ENCODE measurements around the gene NDOR1.
"Not testable (repeated sequence)": the region's sequence is repeated elsewhere in the genome, so short reads cannot be mapped to it uniquely, and the experiment has no call there.

NDOR1 gene

GRCh38 chr9:137233143-137233980, 27.9 kb downstream of the NDOR1 start:
- no peak for DNase-seq

- no peak for DNase-seq
These were observed 28.7 kb downstream of the NDOR1 start for GRCh38 chr9:137234055-137234697.

GRCh38 chr9:137234758-137235423, 29.4 kb downstream of the NDOR1 start:
- no peak for DNase-seq

DNA sequence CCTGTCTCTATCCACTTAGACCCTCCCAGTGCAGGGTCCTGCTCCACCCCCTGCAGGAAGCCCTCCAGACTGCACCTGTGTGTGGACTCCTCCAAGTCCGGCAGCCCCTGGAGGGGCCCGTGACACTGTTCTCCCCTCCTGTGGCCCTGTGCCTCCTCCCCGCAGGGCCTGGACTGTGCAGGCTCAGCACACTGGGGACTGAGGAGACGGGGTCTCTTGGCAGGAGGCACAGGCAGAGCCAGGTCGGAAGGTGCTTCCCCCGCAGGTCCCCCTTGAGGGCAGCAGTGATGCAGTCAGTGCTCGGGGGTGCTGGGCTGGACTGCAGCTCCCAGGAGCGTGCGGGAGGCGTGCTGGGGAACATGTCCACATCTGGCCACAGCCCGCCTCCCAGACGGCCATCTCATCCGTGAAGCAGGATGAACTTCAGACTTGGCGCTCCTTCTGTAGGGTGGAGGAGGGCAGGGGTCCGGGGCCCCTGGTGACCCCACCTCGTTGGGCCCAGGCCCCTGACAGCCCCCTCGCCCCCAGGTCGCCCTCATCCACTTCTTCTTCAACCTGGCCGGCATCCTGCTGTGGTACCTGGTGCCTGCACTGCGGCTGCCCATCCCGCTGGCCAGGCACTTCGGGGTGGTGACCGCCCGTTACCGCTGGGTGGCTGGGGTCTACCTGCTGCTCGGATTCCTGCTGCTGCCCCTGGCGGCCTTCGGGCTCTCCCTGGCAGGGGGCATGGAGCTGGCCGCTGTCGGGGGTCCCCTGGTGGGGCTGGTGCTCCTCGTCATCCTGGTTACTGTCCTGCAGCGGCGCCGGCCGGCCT, 30.1 kb downstream of the NDOR1 start:
- no peak for DNase-seq

- DNase-seq, result peak; percentile 83 to 88 (median 86)
These were observed 30.9 kb downstream of the NDOR1 start for GRCh38 chr9:137236238-137236935.

GRCh38 chr9:137236936-137237421, 31.5 kb downstream of the NDOR1 start:
- no peak for DNase-seq

- DNase-seq, result no peak
These were observed 32.5 kb downstream of the NDOR1 start for GRCh38 chr9:137237759-137238726.

DNA sequence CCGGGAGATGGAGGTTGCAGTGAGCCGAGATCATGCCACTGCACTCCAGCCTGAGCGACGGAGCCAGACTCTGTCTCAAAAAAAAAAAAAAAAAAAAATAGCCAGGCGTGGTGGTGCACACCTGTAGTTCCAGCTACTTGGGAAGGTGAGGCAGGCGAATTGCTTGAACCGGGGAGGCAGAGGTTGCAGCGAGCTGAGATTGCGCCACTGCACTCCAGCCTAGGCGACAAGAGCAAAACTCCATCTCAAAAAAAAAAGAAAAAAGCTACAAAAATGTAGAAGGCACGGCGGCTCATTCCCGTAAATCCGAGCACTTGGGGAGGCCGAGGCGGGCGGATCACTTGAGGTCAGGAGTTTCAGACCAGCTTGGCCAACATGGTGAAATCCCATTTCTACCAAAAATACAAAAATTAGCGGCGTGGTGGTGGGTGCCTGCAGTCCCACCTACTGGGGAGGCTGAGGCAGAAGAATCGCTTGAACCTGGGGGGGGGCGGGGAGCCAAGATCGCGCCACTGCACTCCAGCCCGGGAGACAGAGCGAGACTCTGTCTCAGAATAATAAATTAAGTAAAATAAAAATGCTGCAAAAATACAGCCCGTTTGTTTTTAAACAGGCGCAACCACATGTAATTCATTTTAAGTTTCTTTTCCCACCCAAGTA, 34.2 kb downstream of the NDOR1 start:
- not testable (repeated sequence) for DNase-seq

DNA sequence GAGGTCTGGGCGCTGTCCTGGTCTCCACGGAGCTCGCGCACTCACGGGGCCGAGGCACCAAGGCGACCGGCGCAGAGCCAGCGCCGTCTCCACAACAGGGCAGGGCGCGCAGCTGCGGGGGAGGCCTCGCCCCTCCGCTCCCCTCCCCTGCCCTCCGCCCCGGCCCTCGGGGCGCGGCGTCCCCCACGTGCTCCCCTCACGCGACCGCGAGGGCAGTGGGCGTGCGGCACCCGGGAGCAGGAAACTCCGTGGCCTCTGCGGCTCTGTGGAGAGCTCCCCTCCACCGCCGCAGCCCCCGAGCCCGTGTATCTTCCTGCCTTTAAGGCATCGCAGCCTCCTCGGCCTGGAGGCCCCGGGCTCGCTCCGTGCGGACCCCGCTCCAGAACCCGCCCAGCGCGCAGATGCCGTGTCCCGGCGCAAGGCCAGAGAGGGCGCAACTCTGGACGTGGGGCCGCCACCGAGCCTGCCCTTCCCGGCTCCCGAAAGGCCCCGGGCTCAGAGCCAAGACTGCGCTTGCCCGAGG, 34.9 kb downstream of the NDOR1 start:
- DNase-seq, result peak; percentile 60 to 69 (median 65)

- peak; percentile 91 to 100 (median 96) for DNase-seq
These were observed 35.5 kb downstream of the NDOR1 start, which contains the start of gene TUBB4B for GRCh38 chr9:137240841-137241489. TUBB4B (plus strand) TSS chr9:137241287; CDS start chr9:137241361, 74 bp downstream.

DNA sequence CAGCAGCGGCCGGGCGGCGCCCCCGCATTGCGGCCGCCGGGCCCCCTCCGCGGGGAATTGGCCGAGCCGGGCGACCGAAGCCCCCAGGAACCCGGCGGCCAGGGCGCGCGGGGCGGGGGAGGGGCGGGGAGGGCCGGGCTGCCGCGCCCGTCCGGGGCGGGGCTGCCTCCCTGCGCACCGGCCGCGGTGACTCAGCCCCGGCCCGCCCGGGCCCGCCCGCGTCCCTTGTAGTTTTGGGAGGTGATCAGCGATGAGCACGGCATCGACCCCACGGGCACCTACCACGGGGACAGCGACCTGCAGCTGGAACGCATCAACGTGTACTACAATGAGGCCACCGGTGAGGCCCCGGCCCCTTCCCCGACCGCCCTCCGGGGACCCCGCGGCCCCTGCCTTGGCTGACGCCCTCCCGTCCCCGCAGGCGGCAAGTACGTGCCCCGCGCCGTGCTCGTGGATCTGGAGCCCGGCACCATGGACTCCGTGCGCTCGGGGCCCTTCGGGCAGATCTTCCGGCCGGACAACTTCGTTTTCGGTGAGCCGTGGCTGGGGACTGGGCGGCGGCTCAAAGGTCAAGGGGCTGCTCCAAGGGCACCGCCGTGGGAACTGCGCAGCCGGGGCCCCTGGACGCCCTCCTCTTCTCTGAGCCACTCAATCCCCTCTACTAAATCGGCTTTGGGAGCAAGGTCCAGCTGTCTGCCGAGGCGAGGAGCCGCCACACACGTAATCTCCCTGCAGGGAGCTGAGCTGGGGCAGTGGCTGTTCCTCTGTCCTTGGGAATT, 36.2 kb downstream of the NDOR1 start:
- peak; percentile 37 to 69 (median 50) for DNase-seq

DNA sequence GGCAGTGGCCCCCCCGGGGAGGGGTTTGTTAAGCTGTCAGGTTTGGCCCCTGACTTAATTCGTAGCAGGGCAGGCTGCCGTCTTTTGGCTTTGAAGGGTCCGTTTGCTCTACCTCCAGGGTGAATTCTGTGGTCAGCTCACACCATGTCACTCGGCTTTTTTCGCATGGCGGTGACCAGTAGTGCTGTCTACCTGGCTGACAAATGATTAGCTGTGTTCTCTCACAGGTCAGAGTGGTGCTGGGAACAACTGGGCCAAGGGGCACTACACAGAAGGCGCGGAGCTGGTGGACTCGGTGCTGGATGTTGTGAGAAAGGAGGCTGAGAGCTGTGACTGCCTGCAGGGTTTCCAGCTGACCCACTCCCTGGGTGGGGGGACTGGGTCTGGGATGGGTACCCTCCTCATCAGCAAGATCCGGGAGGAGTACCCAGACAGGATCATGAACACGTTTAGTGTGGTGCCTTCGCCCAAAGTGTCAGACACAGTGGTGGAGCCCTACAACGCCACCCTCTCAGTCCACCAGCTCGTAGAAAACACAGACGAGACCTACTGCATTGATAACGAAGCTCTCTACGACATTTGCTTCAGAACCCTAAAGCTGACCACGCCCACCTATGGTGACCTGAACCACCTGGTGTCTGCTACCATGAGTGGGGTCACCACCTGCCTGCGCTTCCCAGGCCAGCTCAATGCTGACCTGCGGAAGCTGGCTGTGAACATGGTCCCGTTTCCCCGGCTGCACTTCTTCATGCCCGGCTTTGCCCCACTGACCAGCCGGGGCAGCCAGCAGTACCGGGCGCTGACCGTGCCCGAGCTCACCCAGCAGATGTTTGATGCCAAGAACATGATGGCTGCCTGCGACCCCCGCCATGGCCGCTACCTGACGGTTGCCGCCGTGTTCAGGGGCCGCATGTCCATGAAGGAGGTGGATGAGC, 37.0 kb downstream of the NDOR1 start:
- no peak for DNase-seq

- DNase-seq, result not testable (repeated sequence)
These were observed 37.7 kb downstream of the NDOR1 start for GRCh38 chr9:137243266-137243625.

DNA sequence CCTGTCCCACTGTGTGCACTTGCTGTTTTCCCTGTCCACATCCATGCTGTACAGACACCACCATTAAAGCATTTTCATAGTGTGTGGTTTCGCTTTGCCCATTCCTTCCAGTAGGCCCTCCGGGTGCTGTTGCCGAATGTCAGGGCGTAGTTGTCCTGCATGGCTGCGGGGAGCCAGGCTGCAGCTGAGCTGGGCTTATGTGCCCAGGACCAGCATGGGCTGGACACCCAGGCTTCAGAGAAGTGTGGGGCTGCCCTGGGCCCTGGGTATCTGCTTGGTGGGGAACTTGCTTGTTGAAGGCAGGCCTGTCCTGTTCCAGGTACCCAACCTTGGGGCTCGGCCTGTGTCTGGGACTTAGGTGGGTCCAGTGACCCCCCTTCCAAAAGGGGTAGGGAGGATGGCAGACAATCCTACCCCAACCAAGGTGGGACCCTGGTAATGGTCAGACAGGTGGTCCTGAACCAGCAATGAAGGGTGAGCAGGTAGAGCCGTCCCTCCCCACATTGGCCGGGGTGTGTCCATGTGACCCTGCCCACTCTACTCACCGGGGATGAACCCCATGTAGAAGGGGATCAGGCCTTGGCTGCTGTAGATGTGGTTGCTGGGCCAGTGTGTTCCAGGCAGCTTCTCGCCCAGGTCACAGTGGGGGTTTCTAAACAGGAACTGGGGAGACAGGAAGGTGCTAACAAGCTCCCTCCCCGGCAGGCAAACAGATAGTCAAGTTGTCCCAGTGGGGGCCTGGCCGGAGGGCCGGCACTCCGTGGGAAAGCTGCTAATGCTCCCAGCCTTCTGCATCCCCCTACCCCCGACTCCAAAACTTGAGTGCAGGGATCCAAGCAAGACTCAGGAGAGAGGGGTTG, 38.4 kb downstream of the NDOR1 start:
- no peak for DNase-seq

DNA sequence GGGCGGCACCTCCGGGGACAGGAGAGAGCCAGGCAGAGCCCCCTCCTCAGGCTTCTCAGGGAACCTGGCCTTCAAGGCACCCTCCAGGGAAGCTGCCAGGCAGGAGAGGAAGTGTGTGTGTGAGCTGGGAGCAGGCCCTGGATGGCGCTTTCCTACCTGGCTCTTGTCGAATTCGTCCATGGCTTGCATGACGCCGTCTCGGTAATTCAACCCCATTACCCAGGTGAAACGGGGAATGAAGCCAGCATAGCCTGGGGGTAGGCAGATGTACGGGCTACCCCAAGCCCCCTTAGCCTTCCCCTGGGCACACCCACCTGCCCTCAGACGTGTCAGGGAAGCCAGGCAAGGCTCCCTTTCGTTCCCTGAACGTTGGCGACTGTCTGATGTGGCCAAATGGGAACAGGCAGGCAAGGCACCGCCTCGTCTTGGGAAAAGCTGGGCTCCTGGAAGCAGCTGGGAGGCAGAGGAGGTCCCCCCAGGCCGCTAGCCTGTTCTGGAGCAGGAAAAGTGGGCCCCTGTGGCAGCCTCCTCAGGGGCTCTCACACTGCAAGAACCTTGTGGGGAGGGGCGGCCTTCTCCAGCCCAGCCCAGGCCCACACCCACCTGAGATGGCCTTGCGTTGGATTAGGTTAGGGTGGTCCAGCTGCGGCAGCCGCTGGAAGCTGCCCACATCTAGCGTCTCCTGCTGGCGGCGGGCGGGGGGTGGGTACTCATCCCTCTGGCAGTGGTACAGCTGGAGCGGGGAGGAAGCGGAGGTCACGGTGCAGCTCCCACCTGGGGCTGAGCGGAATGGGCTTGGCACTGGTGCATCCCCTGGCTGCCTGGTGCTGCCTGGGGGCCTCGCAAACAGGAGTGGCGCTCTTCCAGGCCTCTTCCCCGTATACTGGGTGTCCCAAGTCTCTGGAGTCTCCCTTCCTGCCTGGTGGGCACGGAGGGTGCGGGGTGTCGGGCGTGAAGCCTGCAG, 39.3 kb downstream of the NDOR1 start:
- DNase-seq, result no peak

Measured in activated CD4-positive, CD25-positive, alpha-beta regulatory T cell (primary cell).